Fibroblast of skin of back (primary cell): ENCODE data around the gene GJD4. TPM values are rescaled to one million over a fixed set of nuclear protein-coding genes. Genes with fewer than 3 reads are reported as not detected.

Experiments used
- DNase-seq: peaks from one replicate; pipeline ENCODE4 v3.0.0-alpha.2; 2013
- polyA plus RNA-seq, 2 experiments: library from polyadenylated mRNA; unstranded; fragments of 120-200 nt; gene quantifications; one replicate each; pipeline ENCODE4 v1.2.1, GENCODE V29; 2013; ENCODE audit not compliant: insufficient read length in 2 of 2

The GJD4 gene, protein sequence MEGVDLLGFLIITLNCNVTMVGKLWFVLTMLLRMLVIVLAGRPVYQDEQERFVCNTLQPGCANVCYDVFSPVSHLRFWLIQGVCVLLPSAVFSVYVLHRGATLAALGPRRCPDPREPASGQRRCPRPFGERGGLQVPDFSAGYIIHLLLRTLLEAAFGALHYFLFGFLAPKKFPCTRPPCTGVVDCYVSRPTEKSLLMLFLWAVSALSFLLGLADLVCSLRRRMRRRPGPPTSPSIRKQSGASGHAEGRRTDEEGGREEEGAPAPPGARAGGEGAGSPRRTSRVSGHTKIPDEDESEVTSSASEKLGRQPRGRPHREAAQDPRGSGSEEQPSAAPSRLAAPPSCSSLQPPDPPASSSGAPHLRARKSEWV
- not detected for polyA plus RNA-seq (2013, experiment 1 of 2; ENCODE audit: insufficient read length)
- 0.12 TPM for polyA plus RNA-seq (2013, experiment 2 of 2; ENCODE audit: insufficient read length)

DNA sequence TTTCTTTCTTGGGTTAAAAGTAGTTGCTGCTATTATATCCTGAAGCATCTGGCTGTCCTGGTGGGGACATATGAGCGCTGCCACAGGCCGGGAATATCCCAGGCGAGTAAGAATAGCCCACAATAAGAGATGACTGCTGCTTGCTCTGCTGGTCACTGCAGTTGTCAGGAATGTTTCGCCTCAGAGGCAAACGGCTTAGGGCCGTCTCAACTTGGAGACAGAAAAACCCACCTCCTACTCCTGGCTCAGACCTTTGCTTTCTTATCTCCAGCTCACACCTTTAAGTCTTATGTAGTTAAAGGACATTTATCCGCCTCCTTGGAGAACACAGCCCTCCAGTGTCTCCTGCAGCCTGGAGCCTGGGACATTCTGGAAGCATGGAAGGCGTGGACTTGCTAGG, at the start of gene GJD4:
Gene GJD4 (plus strand): TSS at position 151 of the 400 bp plus-strand sequence. CDS start 227 bp downstream, at position 378.
- DNase-seq, result no peak

DNA sequence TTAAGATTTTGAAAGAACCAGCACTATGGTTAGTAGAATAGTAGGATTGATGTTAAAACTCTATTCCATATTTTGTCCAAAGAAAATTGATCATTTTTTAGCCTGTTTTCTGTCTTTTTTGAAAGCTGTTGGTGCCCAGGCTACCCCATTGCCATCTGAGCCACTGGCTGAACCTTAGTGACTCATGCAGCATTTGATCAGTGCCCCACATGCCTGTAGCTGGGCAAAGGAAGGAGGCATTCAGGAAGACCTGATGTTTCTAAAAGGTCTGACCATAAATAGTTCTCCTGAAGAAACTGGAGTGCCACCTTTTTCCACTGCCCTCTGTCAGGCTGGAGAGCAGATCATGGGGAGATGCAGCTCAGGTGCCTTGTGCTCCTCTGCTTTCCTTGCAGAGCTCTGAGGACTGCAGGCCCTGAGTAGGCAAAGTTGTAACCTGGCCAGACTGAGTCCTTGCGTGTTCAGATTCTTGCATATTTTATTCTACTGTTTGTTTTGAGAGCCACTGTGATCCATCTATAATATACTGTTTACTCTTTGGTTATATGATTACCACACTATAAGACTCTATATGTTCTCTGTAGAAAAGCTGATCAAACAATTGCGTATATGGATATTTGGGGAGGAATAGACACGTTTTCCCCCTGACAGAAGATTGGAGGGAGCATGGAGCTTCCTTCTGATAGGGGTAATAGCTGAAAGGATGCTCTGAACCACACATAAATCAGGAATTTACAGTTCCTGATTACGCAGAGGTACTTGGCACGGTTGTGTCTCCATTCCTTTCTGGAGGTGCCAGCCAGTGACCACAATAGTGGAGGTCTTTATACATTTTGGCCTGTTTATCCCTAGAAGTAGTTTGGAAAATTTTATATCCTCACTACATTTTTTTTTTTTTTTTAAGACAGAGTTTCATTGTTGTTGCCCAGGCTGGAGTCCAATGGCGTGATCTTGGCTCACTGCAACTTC, 48.9 kb upstream of the GJD4 start:
- no peak for DNase-seq

DNA sequence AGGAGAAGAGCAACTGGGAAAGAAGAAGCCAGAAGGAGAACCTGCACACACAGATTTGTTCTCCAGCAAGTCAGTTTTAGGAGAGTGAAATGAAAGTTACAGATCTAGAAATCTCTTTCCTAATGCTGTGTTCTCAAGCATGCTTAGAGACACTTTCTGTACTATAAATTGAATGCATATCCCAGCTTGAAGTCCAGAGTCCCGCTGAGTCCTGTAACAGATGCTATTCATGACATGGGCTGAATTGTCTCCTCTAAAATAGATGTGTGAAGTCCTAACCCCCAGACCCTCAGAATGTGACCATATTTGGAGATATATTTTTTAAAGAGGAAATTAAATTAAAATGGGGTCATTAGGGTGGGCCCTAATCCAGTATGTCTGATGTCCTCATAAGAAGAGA, 46.9 kb upstream of the GJD4 start:
- no peak for DNase-seq

DNA sequence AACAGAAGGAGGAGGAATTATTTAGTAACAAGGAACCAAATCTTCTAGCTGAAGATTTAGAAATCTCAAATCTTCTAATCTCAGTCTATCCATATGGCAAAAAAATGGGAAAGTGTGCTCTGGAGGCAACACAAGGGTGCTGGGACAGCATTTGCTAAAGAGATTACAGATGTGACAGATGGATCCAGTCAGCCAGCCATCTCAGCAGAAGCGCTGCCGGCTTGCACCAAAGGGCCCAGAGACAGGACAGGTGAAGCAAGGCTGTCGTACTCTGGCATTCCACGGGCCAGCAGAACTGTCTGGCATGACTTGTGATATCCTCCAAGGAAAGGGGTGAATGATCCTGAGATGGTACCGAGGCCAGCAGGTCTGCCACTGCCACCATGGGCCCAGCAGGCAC, 45.7 kb upstream of the GJD4 start:
- DNase-seq, result no peak

DNA sequence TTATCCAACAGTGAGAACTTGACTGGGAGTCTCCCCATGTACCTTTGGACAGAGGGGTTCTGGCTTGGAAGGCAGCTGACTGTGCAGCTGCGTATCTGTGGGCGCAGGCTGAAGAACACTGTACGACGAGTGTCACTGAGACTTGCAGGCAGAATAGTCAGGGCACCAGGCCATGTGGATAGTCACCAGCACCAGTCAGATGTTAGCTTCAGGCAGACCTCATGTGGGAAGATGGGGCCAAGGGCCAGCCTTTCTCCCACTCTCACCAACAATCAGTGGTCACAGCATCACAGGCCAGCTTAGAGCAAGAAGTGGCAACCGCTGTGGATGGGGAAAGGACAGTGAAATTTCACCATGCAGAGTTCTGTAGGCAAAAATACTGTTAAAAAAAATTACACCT, 43.4 kb upstream of the GJD4 start:
- DNase-seq, result no peak

DNA sequence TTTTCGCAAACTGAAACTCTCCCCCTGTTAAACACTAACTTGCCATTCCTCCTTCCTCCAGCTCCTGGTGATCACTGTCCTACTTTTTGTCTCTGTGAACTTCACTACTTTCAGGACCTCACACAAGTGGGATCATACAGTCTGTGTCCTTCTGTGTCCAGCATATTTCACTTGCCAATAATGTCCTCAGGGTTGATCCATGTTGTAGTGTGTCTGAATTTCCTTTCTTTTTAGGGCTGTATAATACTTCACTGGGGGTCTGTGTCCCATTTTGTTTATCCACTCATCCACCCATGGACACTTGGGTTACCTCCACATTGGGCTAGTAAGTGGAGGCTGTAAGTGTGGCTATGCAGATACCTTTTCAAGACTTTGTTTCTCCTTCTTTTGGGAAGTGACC, 42.7 kb upstream of the GJD4 start:
- DNase-seq, result no peak

DNA sequence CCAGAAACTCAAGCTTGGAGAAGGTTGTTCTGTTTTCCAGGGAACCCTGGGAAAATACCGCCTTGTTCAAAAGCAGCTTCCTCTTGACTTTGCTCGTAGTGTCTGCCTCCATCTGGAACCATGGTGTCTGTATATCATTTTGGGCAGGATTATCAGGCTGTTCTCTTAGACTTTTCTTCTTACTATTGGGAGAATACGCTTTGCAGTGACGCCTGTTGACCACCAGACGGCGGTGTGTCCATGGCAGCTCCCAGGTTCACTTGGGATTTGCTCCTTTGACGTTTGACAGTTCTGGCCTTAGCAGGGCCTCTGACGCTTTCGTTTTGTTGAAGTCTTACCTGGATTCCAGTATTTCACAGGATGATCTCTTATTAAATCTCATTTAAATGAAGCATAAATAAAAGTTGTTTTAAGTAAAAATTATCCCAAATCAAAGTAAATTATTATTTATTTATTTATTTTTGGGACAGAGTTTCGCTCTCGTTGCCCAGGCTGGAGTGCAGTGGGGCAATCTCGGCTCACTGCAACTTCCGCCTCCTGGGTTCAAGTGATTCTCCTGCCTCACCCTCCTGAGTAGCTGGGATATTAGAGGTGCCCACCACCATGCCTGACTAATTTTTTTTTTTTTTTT, 41.8 kb upstream of the GJD4 start:
- peak; percentile 71 for DNase-seq

DNA sequence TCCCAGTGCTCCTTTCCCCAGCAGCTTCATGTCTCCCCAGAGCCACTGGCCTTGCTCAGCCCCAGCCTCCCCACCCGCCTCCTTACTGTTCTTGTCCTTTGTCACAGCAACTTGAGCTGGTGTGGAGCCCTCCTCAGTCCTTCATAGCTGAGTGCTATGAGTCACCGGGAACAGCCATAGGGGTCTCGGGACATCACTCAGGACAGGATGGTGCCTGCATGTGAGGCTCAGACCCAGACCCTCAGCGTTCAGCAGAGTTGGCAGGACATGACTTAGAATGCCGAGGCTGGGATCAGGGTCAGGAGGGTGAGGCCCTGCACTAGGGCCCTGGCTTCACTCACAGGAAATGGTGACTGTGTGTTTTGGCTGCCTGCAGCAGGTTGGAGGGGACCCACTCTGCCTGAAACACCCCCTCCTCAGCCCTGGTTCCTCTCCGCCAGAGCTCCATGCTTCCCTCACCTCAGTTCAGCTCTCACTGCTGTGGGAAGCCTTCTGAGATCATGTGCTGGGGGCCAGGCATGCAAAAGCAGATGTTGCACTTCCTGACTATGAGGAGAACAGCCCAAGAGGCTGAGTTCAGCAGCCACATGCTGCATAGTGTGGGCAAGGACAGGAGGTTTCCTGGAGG, 40.7 kb upstream of the GJD4 start:
- peak; percentile 57 for DNase-seq

DNA sequence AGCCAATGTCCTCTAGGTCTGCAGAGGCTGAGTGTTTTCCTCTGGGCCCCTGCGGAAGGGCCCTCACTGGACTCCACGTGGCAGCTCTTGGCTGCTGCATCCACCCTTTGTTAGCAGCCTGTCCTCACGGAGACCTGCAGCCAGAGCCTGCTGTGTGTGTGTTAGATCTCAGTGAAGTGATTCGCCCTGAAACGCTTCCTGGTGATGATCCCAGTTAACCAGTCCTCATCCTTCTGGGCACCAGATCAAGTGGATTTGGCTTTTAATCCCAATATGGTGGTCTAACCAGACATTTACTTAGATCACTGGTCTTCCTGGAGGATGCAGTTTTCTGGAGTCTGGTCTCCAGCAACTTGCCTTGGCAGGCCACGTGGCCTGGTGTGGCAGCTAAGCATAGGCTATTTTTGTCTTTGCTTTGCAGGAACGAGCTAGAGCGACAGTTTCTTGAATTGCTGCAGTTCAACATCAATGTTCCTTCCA, 39.5 kb upstream of the GJD4 start:
- no peak for DNase-seq

DNA sequence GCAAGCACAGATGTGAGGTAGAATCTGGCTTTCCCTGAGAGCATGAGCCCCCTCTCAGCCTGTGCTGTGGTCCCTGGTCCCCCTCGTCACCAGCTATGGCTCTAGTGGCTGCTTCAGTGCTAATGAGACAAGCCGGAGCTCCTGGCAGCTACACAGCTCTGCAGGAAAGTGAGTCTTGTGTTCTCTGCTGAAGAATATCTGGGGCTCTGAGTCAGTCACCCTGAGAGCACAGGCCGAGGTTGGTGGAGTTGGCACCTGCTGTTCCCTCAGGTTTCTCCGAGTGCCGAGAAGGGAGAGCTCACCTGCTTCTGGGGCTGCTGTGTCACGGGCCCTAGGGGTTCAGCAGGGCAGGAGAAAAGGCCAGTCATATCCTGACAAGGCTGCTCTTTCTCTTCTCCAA, 37.2 kb upstream of the GJD4 start:
- DNase-seq, result no peak

DNA sequence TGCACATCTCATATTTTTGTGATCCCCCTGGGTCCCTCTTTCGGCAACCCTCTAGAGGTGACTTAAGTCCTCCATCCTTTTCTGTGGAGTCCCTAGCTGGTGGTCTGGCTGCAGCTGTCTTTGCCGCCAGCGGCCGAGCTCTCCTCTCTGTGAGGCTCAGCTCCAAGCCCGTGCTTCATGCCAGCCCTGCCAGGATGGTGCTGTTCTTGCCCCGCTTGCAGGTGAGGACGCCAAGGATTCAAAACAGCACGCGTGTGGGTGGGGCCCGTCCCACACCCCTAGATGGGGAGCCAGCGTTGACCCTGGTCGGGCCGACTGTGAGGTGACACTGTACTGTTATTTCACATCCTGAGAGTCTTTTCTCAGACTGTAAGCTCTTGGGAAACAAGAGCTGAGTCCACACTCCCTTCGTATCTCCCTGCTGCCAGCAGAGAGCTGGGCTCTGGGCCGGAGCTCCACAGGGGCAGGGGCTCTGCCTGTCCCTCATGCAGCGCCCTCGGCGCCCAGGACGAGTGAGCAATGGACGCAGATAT, 36.6 kb upstream of the GJD4 start:
- DNase-seq, result no peak

DNA sequence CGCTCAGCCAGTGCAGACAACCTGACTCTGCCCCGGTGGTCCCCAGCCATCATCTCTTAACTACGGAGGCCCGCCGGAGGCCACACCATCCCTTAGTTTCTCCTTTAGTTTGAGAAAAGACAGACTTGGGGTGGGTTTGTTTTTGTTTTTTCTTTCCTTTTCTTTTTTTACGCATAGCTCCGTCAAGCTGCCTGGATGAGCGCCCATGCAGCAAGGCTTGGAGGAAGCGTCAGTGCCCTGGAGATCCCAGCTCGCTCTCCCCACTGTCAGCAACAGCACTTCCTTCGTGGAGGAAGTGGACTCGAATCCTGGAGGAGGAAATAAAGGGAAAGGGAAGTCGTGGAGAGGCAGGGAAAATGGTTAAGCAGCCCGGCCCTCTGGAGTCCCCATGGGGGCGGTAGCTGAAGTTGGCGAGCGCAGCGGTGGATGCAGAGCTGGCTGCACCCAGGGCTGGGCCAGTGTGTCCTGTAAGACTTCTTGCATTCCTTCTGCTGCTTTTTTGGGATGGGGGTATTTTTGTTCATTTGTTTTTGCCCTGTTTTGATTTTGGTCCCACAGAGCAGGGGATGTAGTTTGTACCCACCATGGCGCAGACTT, 35.9 kb upstream of the GJD4 start:
- DNase-seq, result no peak

DNA sequence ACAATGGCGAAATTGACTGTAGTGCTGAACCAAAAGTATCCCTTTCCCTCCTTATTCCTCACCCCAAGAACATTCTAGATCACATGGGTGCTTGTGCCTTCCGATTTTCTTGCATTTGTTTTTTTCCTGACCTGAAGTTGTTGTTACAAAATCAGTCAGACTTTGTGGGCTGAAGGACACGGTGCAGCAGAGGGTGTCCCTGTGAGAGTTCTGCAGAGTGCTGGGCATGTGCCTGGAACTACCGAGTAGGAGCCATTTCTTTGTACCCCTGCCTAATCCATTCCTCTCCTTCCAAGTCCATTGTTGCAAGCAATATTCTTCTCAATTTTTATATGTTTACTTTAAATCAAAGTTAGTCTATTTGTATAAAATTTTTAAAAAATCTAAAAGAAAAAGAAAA, 35.3 kb upstream of the GJD4 start:
- DNase-seq, result no peak

DNA sequence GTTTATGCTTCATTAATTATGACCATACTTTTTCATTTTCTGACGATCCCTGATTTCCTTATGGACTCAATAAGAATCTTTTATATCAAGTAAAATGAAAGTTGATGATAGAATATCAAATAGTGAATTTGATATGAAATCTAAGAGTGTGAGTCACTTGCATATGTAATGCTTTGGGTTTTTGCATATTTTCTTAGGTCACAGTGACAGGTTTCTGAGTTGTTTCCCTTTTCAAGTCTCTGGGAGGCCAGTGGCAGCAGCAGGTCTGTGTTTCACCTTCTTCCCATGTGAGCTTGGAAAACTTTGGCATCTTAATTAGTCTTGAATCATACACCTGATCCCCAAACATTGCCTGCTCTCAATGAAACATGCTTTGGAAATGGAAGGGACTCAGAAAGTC, 34.7 kb upstream of the GJD4 start:
- peak; percentile 32 for DNase-seq

DNA sequence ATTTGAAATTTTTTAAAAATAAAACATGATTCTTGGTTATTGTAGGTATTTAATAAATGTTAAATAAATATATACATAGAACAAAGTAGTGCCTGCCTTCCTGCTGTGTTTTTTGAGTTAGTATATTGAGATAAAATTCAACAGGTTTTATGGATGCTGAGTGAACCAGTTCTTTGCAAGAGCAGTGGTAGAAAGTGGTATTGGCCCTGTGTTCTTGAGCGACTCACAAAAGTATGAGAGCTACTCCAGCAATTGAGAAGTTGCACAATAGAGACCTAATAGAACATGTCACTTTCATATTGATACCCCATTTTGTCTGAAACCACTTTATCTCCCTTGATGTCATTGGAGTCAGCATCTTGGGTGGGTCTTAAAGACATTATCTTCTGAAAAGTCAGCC, 32.6 kb upstream of the GJD4 start:
- no peak for DNase-seq

DNA sequence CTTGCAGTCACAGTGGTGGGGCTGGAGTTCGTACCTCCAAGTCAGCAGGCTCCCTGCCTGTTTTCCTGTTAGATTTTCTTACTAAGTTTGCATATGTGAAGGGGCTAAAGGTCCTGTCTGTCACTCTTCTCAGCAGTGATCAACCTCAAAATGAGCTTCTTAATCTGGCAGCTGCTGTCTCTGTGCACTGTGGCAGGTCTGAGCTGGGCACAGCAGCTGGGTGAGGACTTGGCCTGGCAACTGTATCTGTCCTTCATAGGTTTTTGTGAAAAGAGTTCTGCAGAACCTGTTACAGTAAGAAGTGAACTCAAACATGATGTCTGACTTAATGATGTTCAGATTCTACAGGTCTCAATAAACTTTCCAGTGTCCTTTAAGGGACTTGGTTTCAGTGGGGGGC, 31.3 kb upstream of the GJD4 start:
- DNase-seq, result no peak

DNA sequence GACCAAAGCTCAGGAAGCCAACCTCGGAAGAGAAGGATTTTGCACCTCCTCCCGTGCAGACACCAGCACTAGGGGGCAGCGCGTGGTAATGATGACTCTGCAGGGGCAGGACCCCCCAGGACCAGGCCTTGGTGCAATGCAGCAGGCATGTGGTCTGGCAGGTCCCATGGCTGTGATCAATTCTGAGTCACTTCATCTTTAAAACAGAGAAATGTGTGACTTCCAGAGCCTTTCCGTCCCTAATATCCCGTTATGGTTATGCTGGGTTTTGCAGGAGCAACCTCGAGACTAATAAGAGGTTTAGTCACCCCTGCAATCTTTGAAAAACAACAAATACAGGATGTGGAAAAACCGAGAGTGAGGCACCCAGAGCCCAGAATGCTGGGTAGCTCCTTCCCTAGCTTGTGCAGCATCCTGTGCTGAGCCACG, 30.2 kb upstream of the GJD4 start:
- peak; percentile 98 for DNase-seq

DNA sequence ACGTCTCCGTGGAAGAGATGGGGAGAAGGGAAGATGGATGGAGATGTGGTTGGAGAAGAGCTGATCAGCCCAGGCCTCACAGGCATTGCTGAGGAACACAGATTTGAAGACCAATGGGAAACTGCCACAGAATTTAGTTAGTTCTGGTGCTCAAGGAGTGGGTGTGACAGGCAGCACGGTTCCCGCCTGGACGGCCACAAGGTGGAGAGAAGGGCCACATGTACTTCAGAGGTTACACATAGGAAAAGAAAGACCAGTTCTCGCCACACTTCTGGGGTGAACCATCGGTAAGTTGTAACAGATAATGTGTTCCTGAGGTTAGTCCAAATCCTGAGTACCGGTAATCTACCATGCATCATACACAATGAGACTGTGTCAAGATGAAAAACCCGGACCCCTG, 29.5 kb upstream of the GJD4 start:
- no peak for DNase-seq

DNA sequence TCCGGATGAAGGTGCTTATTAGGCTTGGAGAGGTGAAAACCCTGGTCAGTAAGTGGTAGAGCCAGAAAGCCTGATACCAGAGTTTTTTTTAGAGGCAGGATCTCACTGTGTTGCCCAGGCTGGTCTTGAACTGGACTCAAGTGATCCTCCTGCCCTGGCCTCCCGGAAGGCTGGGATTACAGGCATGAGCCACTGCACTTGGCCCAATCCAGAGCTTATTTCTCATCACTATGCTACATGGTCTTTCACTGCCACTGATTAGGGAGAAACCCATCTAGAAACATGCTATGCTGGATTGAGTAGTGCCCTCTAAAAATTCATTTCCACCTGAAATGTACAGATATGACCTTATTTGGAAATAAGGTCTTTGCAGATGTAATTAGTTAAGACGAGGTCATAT, 28.4 kb upstream of the GJD4 start:
- DNase-seq, result no peak

DNA sequence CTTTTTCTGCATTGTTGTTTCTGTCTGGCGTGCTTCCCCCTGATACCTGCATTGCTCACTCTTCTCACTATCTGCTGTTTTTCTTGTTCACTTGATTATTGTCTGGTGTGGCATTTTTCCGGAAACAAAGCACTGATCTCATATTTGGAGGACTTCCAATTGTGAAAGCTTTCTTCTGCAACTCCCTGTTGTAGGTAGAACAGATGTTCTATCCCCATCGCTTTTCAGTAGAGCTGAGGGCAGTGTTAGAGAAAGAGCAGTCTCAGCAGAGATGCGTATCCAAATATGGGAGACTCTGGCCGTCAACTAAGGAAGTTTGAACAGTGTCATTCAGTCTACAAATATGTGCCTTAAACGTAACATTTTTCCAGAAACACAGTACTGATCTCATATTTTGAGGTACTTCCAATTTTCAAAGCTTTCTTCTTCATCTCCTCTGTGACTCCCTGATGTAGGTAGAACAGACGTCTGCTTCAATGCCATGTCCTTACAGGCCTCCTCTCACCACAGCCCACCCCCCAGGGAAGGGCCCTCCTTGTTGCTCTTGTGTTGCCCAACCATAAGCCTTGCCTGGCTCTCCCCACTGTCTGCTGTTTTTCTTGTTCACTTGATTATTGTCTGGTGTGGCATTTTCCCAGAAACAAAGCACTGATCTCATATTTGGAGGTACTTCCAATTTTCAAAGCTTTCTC, 27.1 kb upstream of the GJD4 start:
- DNase-seq, result peak; percentile 36

DNA sequence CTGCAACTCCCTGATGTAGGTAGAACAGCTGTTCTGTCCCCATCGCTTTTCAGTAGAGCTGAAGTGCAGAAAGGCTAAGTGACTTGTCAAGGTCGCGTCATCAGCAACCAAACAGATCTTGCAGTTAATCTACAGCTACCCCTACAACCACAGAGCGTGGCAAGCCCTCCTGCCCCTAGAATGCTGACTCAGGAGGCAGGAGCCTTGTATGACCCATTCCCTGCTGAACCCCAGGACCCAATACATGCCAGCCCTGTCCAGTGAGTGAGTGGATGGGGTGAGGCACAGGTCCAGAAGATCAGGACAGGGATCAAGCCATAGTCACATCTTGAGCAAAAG, 26.6 kb upstream of the GJD4 start:
- no peak for DNase-seq
